ENCODE data around the gene BIRC6. TPM values are rescaled to one million over a fixed set of nuclear protein-coding genes. Genes with fewer than 3 reads are reported as not detected.

Gene BIRC6
- total and polyA plus RNA-seq, 11 donors = 11.0 to 68.0 (median 51.9) TPM

GRCh38 chr2:32491346-32491745 lies 134.5 kb downstream of the BIRC6 start:
- Histone ChIP-seq H3K9me3 (no peaks in the 10 kb centered on the region), H3K4me3 (no peak overlapping the region), H3K4me1 (peaks cover 0 to 2% (median 0%) of the 10 kb centered on the region in 12 donors), H3K36me3 (peaks cover 0 to 100% (median 73%) of the 10 kb centered on the region in 9 donors), H3K27me3 (no peaks in the 10 kb centered on the region), H3K27ac (no peak overlapping the region)
- no peak for DNase-seq
- intact Hi-C loops (cut with DNase I) = no loop called here
- ATAC-seq = no peak
- no peak for TF ChIP-seq POLR2A (IDR thresholded peaks at IDR 0.05)
- TF ChIP-seq CTCF (IDR thresholded peaks at IDR 0.05) = no peak
- WGBS, 4 donors = 93 to 100% (median 97%) methylated on average over 1 of the region's 1 CpG

- ATAC-seq (no peak), DNase-seq (no peak)
- WGBS, 4 donors = 90 to 95% (median 92%) methylated on average over 2 of the region's 2 CpGs
- Histone ChIP-seq H3K27me3 (no peaks in the 10 kb centered on the region), H3K9me3 (no peaks in the 10 kb centered on the region), H3K4me3 (no peak overlapping the region), H3K4me1 (peaks cover 0 to 21% (median 0%) of the 10 kb centered on the region in 12 donors), H3K27ac (no peak overlapping the region), H3K36me3 (peaks cover 0 to 100% (median 66%) of the 10 kb centered on the region in 9 donors)
- TF ChIP-seq POLR2A (IDR thresholded peaks at IDR 0.05) (no peak), CTCF (IDR thresholded peaks at IDR 0.05) (no peak)
- intact Hi-C loops (cut with DNase I) = no loop called here
Observed at GRCh38 chr2:32495139-32495538, 138.3 kb downstream of the BIRC6 start.

- H3K4me3 ChIP-seq = no peak overlapping the region
- H3K9me3 ChIP-seq = no peaks in the 10 kb centered on the region
- DNase-seq = no peak
- WGBS, 4 donors = 88 to 90% (median 89%) methylated on average over 3 of the region's 3 CpGs
- H3K4me1 ChIP-seq = peaks cover 0 to 21% (median 0%) of the 10 kb centered on the region in 12 donors
- intact Hi-C loops (cut with DNase I) = no loop called here
- peak overlapping the region in 1 of 12 donors; percentile 17 for H3K27ac ChIP-seq
- no peaks in the 10 kb centered on the region for H3K27me3 ChIP-seq
- peaks cover 0 to 100% (median 67%) of the 10 kb centered on the region in 9 donors for H3K36me3 ChIP-seq
- ATAC-seq = no peak
- TF ChIP-seq POLR2A (IDR thresholded peaks at IDR 0.05) (no peak), CTCF (IDR thresholded peaks at IDR 0.05) (no peak)
Observed at GRCh38 chr2:32496662-32497061, 139.8 kb downstream of the BIRC6 start.

GRCh38 chr2:32498306-32498705 lies 141.5 kb downstream of the BIRC6 start:
- intact Hi-C loops (cut with DNase I) = no loop called here

More at GRCh38 chr2:32498306-32498705, 141.5 kb downstream of the BIRC6 start:
- DNase-seq = no peak
- no peak for ATAC-seq
- Histone ChIP-seq H3K4me1 (peaks cover 0 to 21% (median 0%) of the 10 kb centered on the region in 12 donors), H3K27ac (no peak overlapping the region), H3K4me3 (no peak overlapping the region), H3K27me3 (no peaks in the 10 kb centered on the region), H3K36me3 (peaks cover 0 to 100% (median 81%) of the 10 kb centered on the region in 9 donors), H3K9me3 (no peaks in the 10 kb centered on the region)
- WGBS, 4 donors = 96 to 97% (median 97%) methylated on average over 6 of the region's 6 CpGs
- TF ChIP-seq POLR2A (IDR thresholded peaks at IDR 0.05) = no peak
- no peak for TF ChIP-seq CTCF (IDR thresholded peaks at IDR 0.05)

Measured in heart left ventricle (tissue), 16 donors.